Right kidney (tissue), 1 donor: ENCODE results near the gene NARF.

Experiments used
- DNase-seq: peaks from one replicate; pipeline ENCODE4 v3.0.0-alpha.2; 2016

Gene NARF

GRCh38 chr17:82432017-82432416, 26.5 kb upstream of the NARF start:
- DNase-seq, result no peak

- no peak for DNase-seq
Measured at GRCh38 chr17:82433560-82434215, 24.9 kb upstream of the NARF start.

- DNase-seq, result no peak
Measured at GRCh38 chr17:82434216-82434565, 24.4 kb upstream of the NARF start.

- no peak for DNase-seq
Measured at GRCh38 chr17:82435103-82435502, 23.4 kb upstream of the NARF start.

GRCh38 chr17:82435601-82436583, 22.6 kb upstream of the NARF start:
- DNase-seq, result no peak

- DNase-seq, result no peak
Measured at GRCh38 chr17:82436601-82437324, 21.8 kb upstream of the NARF start.

- no peak for DNase-seq
Measured at GRCh38 chr17:82437325-82437668, 21.2 kb upstream of the NARF start.

GRCh38 chr17:82438401-82439193, 19.9 kb upstream of the NARF start:
- DNase-seq, result no peak

GRCh38 chr17:82439194-82439828, 19.2 kb upstream of the NARF start:
- no peak for DNase-seq

GRCh38 chr17:82439829-82440365, 18.6 kb upstream of the NARF start:
- DNase-seq, result no peak

- DNase-seq, result no peak
Measured at GRCh38 chr17:82440469-82440981, 18.0 kb upstream of the NARF start.

- no peak for DNase-seq
Measured at GRCh38 chr17:82440991-82441627, 17.4 kb upstream of the NARF start.

GRCh38 chr17:82441691-82442487, 16.7 kb upstream of the NARF start:
- DNase-seq, result no peak

GRCh38 chr17:82442643-82443464, 15.7 kb upstream of the NARF start:
- DNase-seq, result no peak

GRCh38 chr17:82443465-82444283, 14.9 kb upstream of the NARF start:
- no peak for DNase-seq

- no peak for DNase-seq
Measured at GRCh38 chr17:82444284-82444893, 14.2 kb upstream of the NARF start.

- no peak for DNase-seq
Measured at GRCh38 chr17:82444941-82445521, 13.5 kb upstream of the NARF start.
